DND-41 (cell line): ENCODE data around the gene LAG3.
A peak's percentile ranks its signal among the peaks of the same experiment; 100 is the strongest.

Source experiments
- ATAC-seq: fragments of 200-7000 bp; cut with Tn5 transposase; 3 replicates; pipeline ENCODE4 v1.9.1; 2021; ENCODE audit warnings: low read depth; ENCODE audit not compliant: insufficient read depth
- DNase-seq: peaks from one replicate; pipeline ENCODE4 v3.0.0-alpha.2; 2020
- H2AFZ ChIP-seq: 2 replicates; pipeline ENCODE4 v1.6.0; 2012; ENCODE audit warnings: low read depth, low read length
- H3K27ac ChIP-seq: 2 replicates; pipeline ENCODE4 v1.5.1; 2012; ENCODE audit warnings: low read length, inconsistent platforms
- H3K27me3 ChIP-seq: fragments of 200-600 bp; sonication (generic); 2 replicates; pipeline ENCODE4 v1.6.0; 2012; ENCODE audit warnings: low read length, mild to moderate bottlenecking, inconsistent platforms; ENCODE audit not compliant: insufficient read depth, poor library complexity
- H3K36me3 ChIP-seq: 2 replicates; pipeline ENCODE4 v1.5.1; 2012; ENCODE audit warnings: low read length, inconsistent platforms; ENCODE audit not compliant: insufficient read depth
- H3K4me1 ChIP-seq: 2 replicates; pipeline ENCODE4 v1.5.1; 2012; ENCODE audit warnings: mild to moderate bottlenecking, low read length; ENCODE audit not compliant: insufficient read depth
- H3K4me2 ChIP-seq: 2 replicates; pipeline ENCODE4 v1.6.0; 2012; ENCODE audit warnings: mild to moderate bottlenecking, moderate library complexity, low read length, inconsistent platforms; ENCODE audit not compliant: insufficient read depth
- H3K4me3 ChIP-seq, 2 experiments: fragments of 200-600 bp in 1 of 2; shearing (Covaris generic) in 1 of 2; 2 replicates each; pipeline ENCODE4 v1.5.1; 2012 to 2016; ENCODE audit warnings: inconsistent platforms in 2 of 2, low read length in 2 of 2, mild to moderate bottlenecking in 2 of 2, low read depth in 1 of 2, moderate library complexity in 1 of 2
- H3K79me2 ChIP-seq: 2 replicates; pipeline ENCODE4 v1.6.0; 2012; ENCODE audit warnings: low read length, inconsistent platforms; ENCODE audit not compliant: insufficient read depth
- H3K9ac ChIP-seq: 2 replicates; pipeline ENCODE4 v1.6.0; 2012; ENCODE audit warnings: low read depth, mild to moderate bottlenecking, inconsistent platforms, low read length, moderate library complexity
- H3K9me3 ChIP-seq: 2 replicates; pipeline ENCODE4 v1.5.1; 2012; ENCODE audit warnings: low read length, moderate library complexity, mild to moderate bottlenecking, inconsistent platforms; ENCODE audit not compliant: insufficient read depth, severe bottlenecking
- H4K20me1 ChIP-seq: 2 replicates; pipeline ENCODE4 v1.6.0; 2012; ENCODE audit warnings: low read length; ENCODE audit not compliant: insufficient read depth
- CTCF ChIP-seq: IDR thresholded peaks from 2 replicates; pipeline ENCODE4 v1.5.1; 2012; ENCODE audit warnings: borderline replicate concordance, low read length, moderate library complexity, mild to moderate bottlenecking; ENCODE audit not compliant: poor library complexity, severe bottlenecking; ENCODE audit errors: extremely low read depth
- EZH2 ChIP-seq: IDR thresholded peaks from 3 replicates; pipeline ENCODE4 v1.6.1; 2012; ENCODE audit warnings: borderline replicate concordance, low read depth, mild to moderate bottlenecking, moderate library complexity, low read length, inconsistent platforms; ENCODE audit not compliant: severe bottlenecking

LAG3 gene

GRCh38 chr12:6826734-6827436 lies 54.6 kb downstream of the LAG3 start:
- Histone ChIP-seq H3K27me3 (peaks cover 92% of the 10 kb centered on the region), H3K4me3 (no peak overlapping the region), H3K36me3 (no peaks in the 10 kb centered on the region), H3K9me3 (no peaks in the 10 kb centered on the region), H3K9ac (no peak overlapping the region), H3K4me2 (peak overlapping the region; percentile 5; the same call in 1 of the 2 replicates), H3K27ac (no peak overlapping the region), H2AFZ (no peak overlapping the region), H3K4me1 (peaks cover 19% of the 10 kb centered on the region), H4K20me1 (peaks cover 17% of the 10 kb centered on the region), H3K79me2 (no peaks in the 10 kb centered on the region)
- ATAC-seq (no peak), DNase-seq (no peak)
- TF ChIP-seq CTCF, result no peak
- TF ChIP-seq EZH2, result no peak

- H3K4me1 ChIP-seq, result peaks cover 15% of the 10 kb centered on the region
- H3K9me3 ChIP-seq, result no peaks in the 10 kb centered on the region
- H2AFZ ChIP-seq, result no peak overlapping the region
- TF ChIP-seq EZH2 (peak; percentile 45), CTCF (no peak)
- peak; percentile 62 for DNase-seq
- H3K4me3 ChIP-seq, result no peak overlapping the region
- H3K36me3 ChIP-seq, result no peaks in the 10 kb centered on the region
- ATAC-seq, result peak; percentile 53
- no peaks in the 10 kb centered on the region for H3K79me2 ChIP-seq
- peak overlapping the region; percentile 5; the same call in 1 of the 2 replicates for H3K4me2 ChIP-seq
- peaks cover 13% of the 10 kb centered on the region for H4K20me1 ChIP-seq
- peaks cover 87% of the 10 kb centered on the region for H3K27me3 ChIP-seq
- no peak overlapping the region for H3K27ac ChIP-seq
- H3K9ac ChIP-seq, result no peak overlapping the region
Observed at GRCh38 chr12:6827437-6827911, 55.2 kb downstream of the LAG3 start.
